H1 (cell line): ENCODE results near the gene HORMAD2. TPM values are rescaled to one million over a fixed set of nuclear protein-coding genes. Genes with fewer than 3 reads are reported as not detected.
"Not testable (repeated sequence)": the region's sequence is repeated elsewhere in the genome, so short reads cannot be mapped to it uniquely, and the experiment has no call there.

Experiments
- CTCF ChIA-PET: fragments of 300-600 bp; sonication (Branson Sonifier 250); formaldehyde crosslinking; loops from one replicate; lab custom pipeline; 2021; ENCODE audit not compliant: partially characterized antibody; lab: Charles Lee
- POLR2A ChIA-PET: fragments of 300-600 bp; sonication (Branson Sonifier 250); formaldehyde crosslinking; loops from one replicate; lab custom pipeline; 2021; ENCODE audit warnings: inconsistent platforms; ENCODE audit not compliant: partially characterized antibody; lab: Charles Lee
- DNase-seq, 2 experiments: peaks; one replicate each; pipeline versions ENCODE4 v3.0.0 to v3.0.0-alpha.2; 2010 to 2022; ENCODE audit warnings: low spot score in 2 of 2, low read depth in 1 of 2, mixed read lengths in 1 of 2
- FAIRE-seq: peaks from 2 replicates; lab custom pipeline; 2011; peaks lifted over from hg19 to GRCh38; lab: Jason Lieb, UNC
- H2AFZ ChIP-seq: 2 replicates; pipeline ENCODE4 v1.8.1; 2012; ENCODE audit warnings: low read length, inconsistent platforms
- H2AK5ac ChIP-seq: 2 replicates; pipeline ENCODE4 v1.6.1; 2013; ENCODE audit warnings: low read depth, low read length
- H2BK120ac ChIP-seq: replicated peaks from 2 replicates; pipeline ENCODE3; 2013; ENCODE audit warnings: low read depth, low read length, inconsistent platforms
- H2BK12ac ChIP-seq: 2 replicates; pipeline ENCODE4 v1.6.1; 2013; ENCODE audit warnings: low read depth, low read length
- H2BK15ac ChIP-seq: 2 replicates; pipeline ENCODE4 v1.6.1; 2013; ENCODE audit warnings: low read length
- H2BK20ac ChIP-seq: 2 replicates; pipeline ENCODE4 v1.6.1; 2013; ENCODE audit warnings: low read length
- H2BK5ac ChIP-seq: 2 replicates; pipeline ENCODE4 v1.6.1; 2013; ENCODE audit warnings: low read depth, low read length
- H3K14ac ChIP-seq: 2 replicates; pipeline ENCODE4 v1.6.1; 2013; ENCODE audit warnings: inconsistent platforms; ENCODE audit not compliant: insufficient read length
- H3K18ac ChIP-seq: 2 replicates; pipeline ENCODE4 v1.6.1; 2013; ENCODE audit warnings: low read length; ENCODE audit errors: extremely low read depth
- H3K23ac ChIP-seq: 2 replicates; pipeline ENCODE4 v1.6.1; 2013; ENCODE audit warnings: inconsistent platforms; ENCODE audit not compliant: insufficient read length
- H3K23me2 ChIP-seq: 2 replicates; pipeline ENCODE4 v1.6.1; 2013; ENCODE audit warnings: low read depth, low read length
- H3K27ac ChIP-seq: 2 replicates; pipeline ENCODE4 v1.6.1; 2011; ENCODE audit warnings: low read depth, low read length, inconsistent platforms
- H3K27me3 ChIP-seq, 4 experiments: replicated peaks in 1 of 4; 1 replicate in 1 of 4; 2 replicates in 3 of 4; pipeline versions ENCODE4 v1.6.1 to v1.8.1; 2011 to 2013; ENCODE audit warnings: low read length in 3 of 4, mild to moderate bottlenecking in 3 of 4, inconsistent platforms in 2 of 4, mixed read lengths in 2 of 4, moderate library complexity in 1 of 4; ENCODE audit not compliant: control insufficient read depth in 3 of 4, insufficient read depth in 3 of 4; ENCODE audit errors: extremely low read depth in 1 of 4
- H3K36me3 ChIP-seq, 4 experiments: 2 replicates each; pipeline versions ENCODE4 v1.6.1 to v1.8.1; 2011 to 2013; ENCODE audit warnings: mild to moderate bottlenecking in 4 of 4, low read length in 3 of 4, moderate library complexity in 2 of 4, control low read depth in 1 of 4, inconsistent platforms in 1 of 4; ENCODE audit not compliant: insufficient read depth in 4 of 4, control insufficient read depth in 2 of 4
- H3K4ac ChIP-seq: replicated peaks from 2 replicates; pipeline ENCODE3; 2013; ENCODE audit warnings: low read length, low read depth, mixed read lengths, inconsistent platforms; ENCODE audit not compliant: insufficient read length
- H3K4me1 ChIP-seq, 4 experiments: replicated peaks in 1 of 4; 1 replicate in 1 of 4; 2 replicates in 3 of 4; pipeline versions ENCODE4 v1.6.1 to v1.8.1; 2011 to 2013; ENCODE audit warnings: low read length in 3 of 4, inconsistent platforms in 2 of 4, mixed read lengths in 1 of 4; ENCODE audit not compliant: insufficient read depth in 4 of 4, control insufficient read depth in 3 of 4
- H3K4me2 ChIP-seq, 2 experiments: 2 replicates each; pipeline versions ENCODE4 v1.6.1 to v1.8.1; 2011 to 2013; ENCODE audit warnings: low read depth in 2 of 2, low read length in 2 of 2, control low read depth in 1 of 2, inconsistent platforms in 1 of 2, mild to moderate bottlenecking in 1 of 2; ENCODE audit not compliant: insufficient read depth in 1 of 2
- H3K4me3 ChIP-seq, 4 experiments: fragments of 200-600, 300-600 bp in 1 of 4; sonication (generic), shearing (Covaris generic), sonication (Bioruptor Twin) in 1 of 4; 2 replicates each; pipeline versions ENCODE4 v1.5.1 to v1.8.1; 2011 to 2016; ENCODE audit warnings: low read length in 4 of 4, low read depth in 3 of 4, control low read depth in 2 of 4, inconsistent platforms in 2 of 4, mild to moderate bottlenecking in 2 of 4, mixed read lengths in 1 of 4, moderate library complexity in 1 of 4; ENCODE audit not compliant: insufficient read depth in 2 of 4; ENCODE audit errors: extremely low read depth in 1 of 4
- H3K56ac ChIP-seq: replicated peaks from 2 replicates; pipeline ENCODE3; 2013; ENCODE audit warnings: low read depth, mild to moderate bottlenecking, mixed read lengths, low read length, inconsistent platforms; ENCODE audit not compliant: insufficient read length
- H3K79me1 ChIP-seq: 2 replicates; pipeline ENCODE4 v1.6.1; 2013; ENCODE audit warnings: low read depth, low read length, control low read depth
- H3K79me2 ChIP-seq, 2 experiments: 2 replicates each; pipeline versions ENCODE4 v1.6.1 to v1.8.1; 2012 to 2013; ENCODE audit warnings: low read length in 2 of 2, mild to moderate bottlenecking in 2 of 2, inconsistent platforms in 1 of 2; ENCODE audit not compliant: insufficient read depth in 2 of 2, control insufficient read depth in 1 of 2
- H3K9ac ChIP-seq, 4 experiments: replicated peaks in 1 of 4; 1 replicate in 1 of 4; 2 replicates in 3 of 4; pipeline versions ENCODE4 v1.6.1 to v1.8.1; 2011 to 2013; ENCODE audit warnings: low read depth in 3 of 4, low read length in 3 of 4, control low read depth in 2 of 4, mild to moderate bottlenecking in 2 of 4, moderate library complexity in 2 of 4, inconsistent platforms in 1 of 4; ENCODE audit errors: extremely low read depth in 1 of 4
- H3K9me3 ChIP-seq, 2 experiments: 2 replicates each; pipeline versions ENCODE4 v1.6.1 to v1.8.1; 2012 to 2013; ENCODE audit warnings: mild to moderate bottlenecking in 2 of 2, moderate library complexity in 2 of 2, control low read depth in 1 of 2, inconsistent platforms in 1 of 2, low read depth in 1 of 2, low read length in 1 of 2, mixed read lengths in 1 of 2; ENCODE audit not compliant: insufficient read depth in 2 of 2
- H4K20me1 ChIP-seq, 2 experiments: replicated peaks in 1 of 2; 2 replicates each; pipeline versions ENCODE3 to v1.8.1; 2011 to 2013; ENCODE audit warnings: inconsistent platforms in 2 of 2, low read length in 2 of 2, mild to moderate bottlenecking in 1 of 2; ENCODE audit not compliant: insufficient read depth in 2 of 2, control insufficient read depth in 1 of 2
- H4K5ac ChIP-seq: 2 replicates; pipeline ENCODE4 v1.6.1; 2013; ENCODE audit warnings: low read length, low read depth, mixed read lengths, inconsistent platforms; ENCODE audit not compliant: insufficient read length
- H4K8ac ChIP-seq: 2 replicates; pipeline ENCODE4 v1.8.0; 2013; ENCODE audit warnings: mild to moderate bottlenecking, moderate library complexity, low read length, inconsistent platforms; ENCODE audit not compliant: insufficient read depth; ENCODE audit errors: extremely low read depth
- H4K91ac ChIP-seq: replicated peaks from 2 replicates; pipeline ENCODE3; 2013; ENCODE audit warnings: low read length, mixed read lengths, inconsistent platforms; ENCODE audit not compliant: insufficient read length
- WGBS, 2 experiments: shearing (Covaris generic) in 1 of 2; methylation state at CpG; one replicate each; pipeline versions ENCODE4 v1.1.6 to v1.1.7; 2013 to 2015; ENCODE audit warnings: low lambda C conversion rate in 2 of 2, mixed read lengths in 2 of 2, inconsistent platforms in 1 of 2, low coverage in 1 of 2, missing lambda C conversion rate in 1 of 2; ENCODE audit not compliant: insufficient replicate concordance in 2 of 2, insufficient coverage in 1 of 2, insufficient read length in 1 of 2; ENCODE audit errors: extremely low coverage in 1 of 2, missing lambda C conversion rate in 1 of 2; 5-methylcytosine and 5-hydroxymethylcytosine counted together
- polyA plus RNA-seq, 7 experiments: library from polyadenylated mRNA; depleted of rRNA in 3 of 7; stranded (reverse) in 5 of 7; unstranded in 2 of 7; fragments of >200 nt in 5 of 7; fragments of 200-250 nt in 2 of 7; gene quantifications; 1 replicate in 5 of 7; 2 replicates in 1 of 7; 4 replicates in 1 of 7; pipeline versions ENCODE4 v1.2.1 to v1.2.3, GENCODE V29; 2011 to 2013; ENCODE audit warnings: missing spikeins in 2 of 7, mixed read lengths in 2 of 7
- total RNA-seq: library from RNA; stranded (reverse); fragmentation: NEBNext Ultra II Directional; extraction: Animal tissue kit (Norgen Biotek cat#: 25700); gene quantifications from 2 replicates; pipeline ENCODE4 v1.2.1, GENCODE V29; 2021

The HORMAD2 gene
- total and polyA plus RNA-seq, 2 of the 8 experiments (the other 6 are each of a cell fraction or from before 2014, with no cell fraction given), result 0.03 TPM; not detected in 1

GRCh38 chr22:30216272-30216671 is 136.0 kb downstream of the HORMAD2 start:
- H3K36me3 ChIP-seq, H3K4me2 ChIP-seq, H3K4ac ChIP-seq, H2AFZ ChIP-seq, DNase-seq, H3K27ac ChIP-seq, H2BK15ac ChIP-seq, H3K79me1 ChIP-seq, H3K14ac ChIP-seq, H3K9ac ChIP-seq, H3K79me2 ChIP-seq, H4K8ac ChIP-seq, H4K5ac ChIP-seq, H2BK120ac ChIP-seq, H3K56ac ChIP-seq, H3K23me2 ChIP-seq, H3K27me3 ChIP-seq, H3K23ac ChIP-seq, H3K9me3 ChIP-seq, H4K20me1 ChIP-seq, H3K4me3 ChIP-seq, FAIRE-seq: not testable (repeated sequence)
- POLR2A ChIA-PET, result interaction anchor here (1.0 kb wide), 1 partner anchor 8 kb away, joined by 3 read pairs; no protein-coding TSS in a partner anchor
- Histone ChIP-seq H2BK20ac (0 out of 2 replicates have a peak overlapping the region, but pooled peaks have one; percentile 48), H3K4me1 (peaks cover 0 to 13% (median 7%) of the 10 kb centered on the region in 4 experiments; a peak in 6 of 7 replicates), H2BK5ac (peak overlapping the region; percentile 52; the same call in 1 of the 2 replicates), H2AK5ac (peak overlapping the region; percentile 75; the same call in 1 of the 2 replicates), H4K91ac (peak overlapping the region; percentile 82), H3K18ac (peak overlapping the region; percentile 38; the same call in 1 of the 2 replicates), H2BK12ac (peak overlapping the region; percentile 90)
- CTCF ChIA-PET, result interaction anchor here (1.3 to 1.9 kb wide), 2 partner anchors 39 to 109 kb away, joined by 5 to 7 read pairs; no protein-coding TSS in a partner anchor
- WGBS, 2 experiments, result 84% methylated on average over 3 of the region's 3 CpGs; no CpG with 5 or more reads in 1 of the 2 experiments
